Immature natural killer cell (primary cell): ENCODE data around the gene LIMK2. TPM values are rescaled to one million over a fixed set of nuclear protein-coding genes. Genes with fewer than 3 reads are reported as not detected.
A peak's percentile ranks its signal among the peaks of the same experiment; 100 is the strongest.
"Not testable (repeated sequence)": the region's sequence is repeated elsewhere in the genome, so short reads cannot be mapped to it uniquely, and the experiment has no call there.

Experiments used
- DNase-seq, 3 donors: peaks; one replicate each; pipeline ENCODE4 v3.0.0; 2022; ENCODE audit warnings: mixed read lengths in 1 of 3
- H3K27ac Mint-ChIP-seq, 6 donors: one replicate each; pipeline ENCODE4 v1.8.0; 2020; ENCODE audit warnings: mixed read lengths in 6 of 6, mild to moderate bottlenecking in 5 of 6, inconsistent platforms in 4 of 6, moderate library complexity in 3 of 6
- H3K27me3 Mint-ChIP-seq, 3 donors: one replicate each; pipeline ENCODE4 v1.8.0; 2020 to 2021; ENCODE audit warnings: low read depth in 3 of 3, mild to moderate bottlenecking in 3 of 3, mixed read lengths in 3 of 3, moderate library complexity in 3 of 3, inconsistent platforms in 1 of 3
- H3K36me3 Mint-ChIP-seq, 3 donors: one replicate each; pipeline ENCODE4 v1.8.0; 2020; ENCODE audit warnings: mixed read lengths in 3 of 3, inconsistent platforms in 2 of 3, mild to moderate bottlenecking in 2 of 3
- H3K4me1 Mint-ChIP-seq, 2 donors: one replicate each; pipeline ENCODE4 v1.8.0; 2020; ENCODE audit warnings: inconsistent platforms in 2 of 2, mild to moderate bottlenecking in 2 of 2, mixed read lengths in 2 of 2, moderate library complexity in 1 of 2
- H3K4me3 Mint-ChIP-seq, 5 donors: one replicate each; pipeline ENCODE4 v1.8.0; 2020; ENCODE audit warnings: mild to moderate bottlenecking in 5 of 5, mixed read lengths in 5 of 5, inconsistent platforms in 3 of 5, moderate library complexity in 3 of 5
- H3K9me3 Mint-ChIP-seq, 6 donors: one replicate each; pipeline ENCODE4 v1.8.0; 2020; ENCODE audit warnings: mild to moderate bottlenecking in 6 of 6, mixed read lengths in 6 of 6, inconsistent platforms in 4 of 6, moderate library complexity in 3 of 6
- polyA plus RNA-seq, 3 donors: library from polyadenylated mRNA; unstranded; fragments of 300-500 nt; fragmentation: Illumina TruSeq; gene quantifications; one replicate each; pipeline ENCODE4 v1.2.3, GENCODE V29; 2021

Gene LIMK2
- polyA plus RNA-seq, 3 donors from 2014 or later: 4.0 to 12.9 (median 6.2) TPM

DNA sequence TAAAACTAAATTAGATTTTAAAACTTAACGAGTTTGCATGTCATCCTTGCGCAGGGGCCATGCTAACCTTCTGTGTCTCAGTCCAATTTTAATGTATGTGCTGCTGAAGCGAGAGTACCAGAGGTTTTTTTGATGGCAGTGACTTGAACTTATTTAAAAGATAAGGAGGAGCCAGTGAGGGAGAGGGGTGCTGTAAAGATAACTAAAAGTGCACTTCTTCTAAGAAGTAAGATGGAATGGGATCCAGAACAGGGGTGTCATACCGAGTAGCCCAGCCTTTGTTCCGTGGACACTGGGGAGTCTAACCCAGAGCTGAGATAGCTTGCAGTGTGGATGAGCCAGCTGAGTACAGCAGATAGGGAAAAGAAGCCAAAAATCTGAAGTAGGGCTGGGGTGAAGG is 10.6 kb downstream of the LIMK2 start:
- Mint-ChIP-seq H3K27ac (peak overlapping the region in 3 of 6 donors; percentile 11 to 66 (median 28)), H3K9me3 (no peaks in the 10 kb centered on the region), H3K4me1 (peaks cover 12 to 32% of the 10 kb centered on the region in 2 donors), H3K27me3 (peaks cover 0 to 1% (median 0%) of the 10 kb centered on the region in 3 donors), H3K36me3 (peaks cover 2 to 9% (median 3%) of the 10 kb centered on the region in 3 donors), H3K4me3 (no peak overlapping the region)
- DNase-seq: no peak

- no peak overlapping the region for H3K27ac Mint-ChIP-seq
- no peak for DNase-seq
- peaks cover 0 to 1% (median 0%) of the 10 kb centered on the region in 3 donors for H3K27me3 Mint-ChIP-seq
- peaks cover 2 to 9% (median 3%) of the 10 kb centered on the region in 3 donors for H3K36me3 Mint-ChIP-seq
- no peaks in the 10 kb centered on the region for H3K9me3 Mint-ChIP-seq
- H3K4me1 Mint-ChIP-seq: peaks cover 12 to 32% of the 10 kb centered on the region in 2 donors
- no peak overlapping the region for H3K4me3 Mint-ChIP-seq
Measured at GRCh38 chr22:31223786-31224191, 11.7 kb downstream of the LIMK2 start.

DNA sequence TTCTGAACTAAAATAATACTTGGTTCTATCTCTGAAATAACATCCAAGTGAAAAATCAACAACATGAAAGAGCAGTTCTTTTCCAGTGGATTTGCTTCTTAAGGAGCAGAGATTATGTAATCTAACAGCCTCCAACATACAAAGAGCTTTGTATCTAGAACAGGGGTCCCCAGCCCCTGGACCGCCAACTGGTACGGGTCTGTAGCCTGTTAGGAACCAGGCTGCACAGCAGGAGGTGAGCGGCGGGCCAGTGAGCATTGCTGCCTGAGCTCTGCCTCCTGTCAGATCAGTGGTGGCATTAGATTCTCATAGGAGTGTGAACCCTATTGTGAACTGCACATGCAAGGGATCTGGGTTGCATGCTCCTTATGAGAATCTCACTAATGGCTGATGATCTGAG is 12.6 kb downstream of the LIMK2 start:
- peaks cover 20 to 41% of the 10 kb centered on the region in 2 donors for H3K4me1 Mint-ChIP-seq
- not testable (repeated sequence) for DNase-seq, H3K9me3 Mint-ChIP-seq, H3K36me3 Mint-ChIP-seq, H3K27ac Mint-ChIP-seq, H3K27me3 Mint-ChIP-seq, H3K4me3 Mint-ChIP-seq

GRCh38 chr22:31227186-31227585 is 15.1 kb downstream of the LIMK2 start:
- no peak for DNase-seq
- H3K4me1 Mint-ChIP-seq: peaks cover 36 to 51% of the 10 kb centered on the region in 2 donors
- peaks cover 0 to 3% (median 0%) of the 10 kb centered on the region in 3 donors for H3K27me3 Mint-ChIP-seq
- peak overlapping the region in 4 of 6 donors; percentile 6 to 89 (median 49) for H3K27ac Mint-ChIP-seq
- H3K4me3 Mint-ChIP-seq: no peak overlapping the region
- H3K9me3 Mint-ChIP-seq: no peaks in the 10 kb centered on the region
- H3K36me3 Mint-ChIP-seq: peaks cover 0 to 3% (median 3%) of the 10 kb centered on the region in 3 donors

DNA sequence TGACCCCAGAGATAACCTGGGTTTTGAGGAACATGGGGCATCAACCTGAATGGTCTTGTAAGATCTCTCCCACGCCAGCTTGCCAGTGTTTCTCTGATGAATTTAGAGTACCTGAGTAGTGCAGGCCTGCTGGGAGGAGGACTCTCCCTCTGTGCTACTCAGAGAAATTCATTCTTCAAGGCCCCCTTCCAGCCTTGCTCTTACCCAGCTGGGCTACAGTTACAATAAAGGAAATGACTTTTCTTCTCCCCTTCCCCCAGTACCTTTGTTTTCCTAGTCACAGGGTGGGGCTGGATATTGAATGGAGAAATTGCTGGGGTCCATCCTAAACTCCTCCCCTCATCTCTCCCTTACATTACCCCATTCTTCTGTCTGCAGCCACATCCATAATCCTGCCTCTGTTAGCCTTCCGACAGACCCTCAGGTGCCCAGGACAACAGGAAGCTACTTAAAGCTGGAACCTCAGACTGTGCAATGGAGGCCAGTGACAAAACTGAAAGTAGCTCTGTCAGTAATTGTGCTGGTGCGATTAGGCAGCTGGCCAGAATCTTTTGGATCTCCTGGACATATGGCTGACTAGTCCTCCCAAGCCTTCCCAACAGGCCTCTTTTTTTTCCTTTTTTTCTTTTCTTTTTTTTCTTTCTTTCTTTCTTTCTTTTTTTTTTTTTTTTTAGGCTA is 17.4 kb downstream of the LIMK2 start:
- no peak for DNase-seq
- Mint-ChIP-seq H3K4me1 (peaks cover 44 to 53% of the 10 kb centered on the region in 2 donors), H3K36me3 (peaks cover 0 to 3% (median 3%) of the 10 kb centered on the region in 3 donors), H3K27ac (peak overlapping the region; percentile 89 to 97 (median 92)), H3K9me3 (no peaks in the 10 kb centered on the region), H3K27me3 (peaks cover 0 to 3% (median 0%) of the 10 kb centered on the region in 3 donors), H3K4me3 (peak overlapping the region; percentile 32 to 68 (median 38))

GRCh38 chr22:31230155-31230870 is 18.2 kb downstream of the LIMK2 start:
- peak overlapping the region; percentile 32 to 68 (median 38) for H3K4me3 Mint-ChIP-seq
- peaks cover 51 to 55% of the 10 kb centered on the region in 2 donors for H3K4me1 Mint-ChIP-seq
- peak overlapping the region; percentile 89 to 97 (median 92) for H3K27ac Mint-ChIP-seq
- no peaks in the 10 kb centered on the region for H3K9me3 Mint-ChIP-seq
- peak; percentile 29 to 38 (median 36) for DNase-seq
- peaks cover 3 to 7% (median 4%) of the 10 kb centered on the region in 3 donors for H3K36me3 Mint-ChIP-seq
- H3K27me3 Mint-ChIP-seq: peaks cover 0 to 3% (median 0%) of the 10 kb centered on the region in 3 donors

GRCh38 chr22:31230871-31231621 is 18.9 kb downstream of the LIMK2 start:
- peaks cover 0 to 4% (median 4%) of the 10 kb centered on the region in 3 donors for H3K36me3 Mint-ChIP-seq
- DNase-seq: peak; percentile 49 to 59 (median 58)
- H3K4me1 Mint-ChIP-seq: peaks cover 52 to 53% of the 10 kb centered on the region in 2 donors
- H3K4me3 Mint-ChIP-seq: peak overlapping the region in 4 of 5 donors; percentile 4 to 56 (median 36)
- H3K27me3 Mint-ChIP-seq: peaks cover 0 to 3% (median 0%) of the 10 kb centered on the region in 3 donors
- H3K9me3 Mint-ChIP-seq: no peaks in the 10 kb centered on the region
- peak overlapping the region; percentile 89 to 97 (median 92) for H3K27ac Mint-ChIP-seq

DNA sequence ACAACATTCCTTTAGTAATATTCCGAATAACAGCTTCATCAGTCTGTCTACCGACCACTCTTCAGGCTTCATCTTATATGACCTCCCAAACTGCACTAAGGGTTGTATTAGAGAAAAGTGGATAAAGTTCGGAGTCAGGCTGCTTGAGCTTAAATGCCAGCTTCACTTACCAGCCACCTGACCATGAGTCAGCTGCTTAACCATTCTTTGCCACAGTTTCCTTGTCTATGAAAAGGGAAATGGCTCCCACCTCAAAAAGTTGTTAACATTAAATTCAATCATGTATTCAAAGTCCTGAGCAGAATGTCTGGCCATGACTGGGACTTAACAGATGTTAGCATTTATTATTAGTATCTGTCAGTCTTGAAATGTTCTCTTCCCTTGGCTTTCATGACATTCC is 20.9 kb downstream of the LIMK2 start:
- H3K36me3 Mint-ChIP-seq: peaks cover 0 to 4% (median 4%) of the 10 kb centered on the region in 3 donors
- H3K4me1 Mint-ChIP-seq: peaks cover 52 to 53% of the 10 kb centered on the region in 2 donors
- H3K4me3 Mint-ChIP-seq: no peak overlapping the region
- H3K27ac Mint-ChIP-seq: peak overlapping the region in 2 of 6 donors; percentile 20 to 37
- H3K27me3 Mint-ChIP-seq: peaks cover 0 to 3% (median 0%) of the 10 kb centered on the region in 3 donors
- H3K9me3 Mint-ChIP-seq: no peaks in the 10 kb centered on the region
- no peak for DNase-seq

- Mint-ChIP-seq H3K27me3 (peaks cover 0 to 3% (median 0%) of the 10 kb centered on the region in 3 donors), H3K4me1 (peaks cover 40% of the 10 kb centered on the region in 2 donors), H3K4me3 (peak overlapping the region in 1 of 5 donors; percentile 0), H3K36me3 (peaks cover 0 to 4% (median 4%) of the 10 kb centered on the region in 3 donors), H3K9me3 (no peaks in the 10 kb centered on the region), H3K27ac (peak overlapping the region in 4 of 6 donors; percentile 14 to 60 (median 49))
- DNase-seq: no peak
Measured at GRCh38 chr22:31235081-31235480, 23.0 kb downstream of the LIMK2 start.

- H3K36me3 Mint-ChIP-seq, H3K27ac Mint-ChIP-seq, H3K27me3 Mint-ChIP-seq, H3K9me3 Mint-ChIP-seq, DNase-seq, H3K4me3 Mint-ChIP-seq: not testable (repeated sequence)
- peaks cover 30% of the 10 kb centered on the region in 2 donors for H3K4me1 Mint-ChIP-seq
Measured at GRCh38 chr22:31236044-31236443, 23.9 kb downstream of the LIMK2 start.

GRCh38 chr22:31238057-31238456 is 26.0 kb downstream of the LIMK2 start:
- no peak for DNase-seq
- Mint-ChIP-seq H3K27me3 (no peaks in the 10 kb centered on the region), H3K36me3 (peaks cover 3 to 10% (median 4%) of the 10 kb centered on the region in 3 donors), H3K27ac (no peak overlapping the region), H3K4me3 (no peak overlapping the region), H3K9me3 (no peaks in the 10 kb centered on the region), H3K4me1 (peaks cover 19% of the 10 kb centered on the region in 2 donors)

DNA sequence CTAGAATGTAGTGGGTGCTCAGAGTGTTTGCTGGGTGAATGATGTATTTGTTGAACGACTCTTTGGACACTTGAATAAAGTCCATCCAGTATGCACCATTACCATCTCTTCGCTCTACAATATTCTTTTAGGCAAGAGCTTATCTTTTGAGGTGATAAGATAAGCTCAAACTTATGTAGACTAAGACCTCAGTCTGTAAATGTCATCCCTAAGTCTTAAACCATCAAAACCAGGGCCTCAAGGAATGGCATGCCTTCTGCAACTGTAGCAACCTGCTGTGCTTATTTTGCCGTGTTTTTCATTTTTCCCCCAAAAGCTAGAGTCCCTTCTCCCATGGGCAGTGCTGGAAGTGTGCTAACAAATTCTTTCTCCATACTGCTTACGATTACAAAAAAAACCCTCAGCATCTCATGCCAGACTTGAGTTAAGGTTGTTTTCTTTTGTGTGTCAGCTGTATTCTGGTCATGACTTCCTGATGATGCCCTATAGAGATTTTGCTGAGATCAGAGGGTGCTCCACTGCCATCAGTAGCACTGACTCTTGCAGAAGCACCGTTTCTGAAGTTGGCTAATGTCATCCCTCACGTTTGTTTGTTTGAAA is 27.8 kb downstream of the LIMK2 start:
- H3K36me3 Mint-ChIP-seq: peaks cover under 1 to 8% (median 3%) of the 10 kb centered on the region in 3 donors
- H3K4me1 Mint-ChIP-seq: peaks cover 8 to 9% of the 10 kb centered on the region in 2 donors
- no peaks in the 10 kb centered on the region for H3K9me3 Mint-ChIP-seq
- no peak overlapping the region for H3K4me3 Mint-ChIP-seq
- no peak for DNase-seq
- H3K27ac Mint-ChIP-seq: peak overlapping the region in 1 of 6 donors; percentile 9
- H3K27me3 Mint-ChIP-seq: no peaks in the 10 kb centered on the region

- H3K36me3 Mint-ChIP-seq: peaks cover 0 to 7% (median 3%) of the 10 kb centered on the region in 3 donors
- H3K9me3 Mint-ChIP-seq: no peaks in the 10 kb centered on the region
- H3K27me3 Mint-ChIP-seq: no peaks in the 10 kb centered on the region
- H3K27ac Mint-ChIP-seq: peak overlapping the region in 1 of 6 donors; percentile 8
- no peak overlapping the region for H3K4me3 Mint-ChIP-seq
- no peak for DNase-seq
- no peaks in the 10 kb centered on the region for H3K4me1 Mint-ChIP-seq
Measured at GRCh38 chr22:31241200-31241599, 29.1 kb downstream of the LIMK2 start.
